GM12878 (cell line): ENCODE results near the gene BRINP3. TPM values are rescaled to one million over a fixed set of nuclear protein-coding genes. Genes with fewer than 3 reads are reported as not detected.

Experiments used
- ATAC-seq: fragments of 200-7000 bp; cut with Tn5 transposase; 3 replicates; pipeline ENCODE4 v1.9.1; 2020; ENCODE audit warnings: mild to moderate bottlenecking, moderate library complexity
- BruUV-seq: library from RNA; stranded (reverse); fragments of 400-500 nt; replicated peaks from 2 replicates; lab custom pipeline; 2021; lab: Mats Ljungman, UMichigan
- CTCF ChIA-PET: fragments of 300-600 bp; sonication (Branson Sonifier 250); formaldehyde crosslinking; extraction: SDS; loops from one replicate; lab custom pipeline; 2021; ENCODE audit warnings: inconsistent platforms; lab: Yijun Ruan, JAX
- POLR2A ChIA-PET: fragments of 350-600 bp; formaldehyde crosslinking; extraction: SDS; loops from one replicate; lab custom pipeline; 2021; ENCODE audit warnings: inconsistent platforms; lab: Charles Lee
- RAD21 ChIA-PET: fragments of 300-600 bp; sonication (Branson Sonifier 250); formaldehyde crosslinking; loops from one replicate; lab custom pipeline; 2023; ENCODE audit warnings: antibody characterized with exemption; ENCODE audit not compliant: unreplicated experiment; lab: Charles Lee
- SMC1A ChIA-PET: fragments of 300-600 bp; sonication (Branson Sonifier 250); formaldehyde crosslinking; loops from one replicate; lab custom pipeline; 2023; ENCODE audit not compliant: unreplicated experiment, uncharacterized antibody; lab: Charles Lee
- DNase-seq: peaks from one replicate; pipeline ENCODE4 v3.0.0-alpha.2; 2011; ENCODE audit warnings: low read depth, low spot score
- FAIRE-seq: peaks from 3 replicates; lab custom pipeline; 2011; peaks lifted over from hg19 to GRCh38; lab: Jason Lieb, UNC
- H2AFZ ChIP-seq: 2 replicates; pipeline ENCODE4 v1.6.0; 2011; ENCODE audit warnings: low read depth, low read length, control low read depth; ENCODE audit not compliant: control insufficient read depth
- H3K27ac ChIP-seq: 2 replicates; pipeline ENCODE4 v1.5.1; 2011; ENCODE audit warnings: control low read depth; ENCODE audit not compliant: control insufficient read depth, insufficient read depth
- H3K27me3 ChIP-seq, 2 experiments: replicated peaks in 1 of 2; 2 replicates each; pipeline versions ENCODE4 v1.6.0 to v1.6.1; 2011; ENCODE audit warnings: low read length in 1 of 2; ENCODE audit not compliant: control insufficient read depth in 2 of 2, insufficient read depth in 2 of 2
- H3K36me3 ChIP-seq, 2 experiments: 2 replicates each; pipeline ENCODE4 v1.5.1; 2011; ENCODE audit warnings: low read length in 1 of 2; ENCODE audit not compliant: control insufficient read depth in 2 of 2, insufficient read depth in 2 of 2
- H3K4me1 ChIP-seq: 2 replicates; pipeline ENCODE4 v1.6.1; 2011; ENCODE audit warnings: mild to moderate bottlenecking, low read length, moderate library complexity, mixed read lengths; ENCODE audit not compliant: control insufficient read depth, insufficient read depth
- H3K4me2 ChIP-seq: 2 replicates; pipeline ENCODE4 v1.6.0; 2011; ENCODE audit warnings: control low read depth; ENCODE audit not compliant: control insufficient read depth, insufficient read depth
- H3K4me3 ChIP-seq: fragments of 200-600 bp; sonication (generic); 2 replicates; pipeline ENCODE4 v1.5.1; 2016
- H3K79me2 ChIP-seq: 2 replicates; pipeline ENCODE4 v1.6.0; 2011; ENCODE audit warnings: low read length; ENCODE audit not compliant: control insufficient read depth, insufficient read depth
- H3K9ac ChIP-seq: 2 replicates; pipeline ENCODE4 v1.8.0; 2011; ENCODE audit warnings: low read length, control low read depth, mixed read lengths; ENCODE audit not compliant: control insufficient read depth, insufficient read depth
- H3K9me3 ChIP-seq: replicated peaks from 3 replicates; pipeline ENCODE4 v1.5.1; 2011; ENCODE audit warnings: mild to moderate bottlenecking, low read length; ENCODE audit not compliant: control insufficient read depth, insufficient read depth
- H4K20me1 ChIP-seq: 2 replicates; pipeline ENCODE4 v1.6.0; 2011; ENCODE audit not compliant: control insufficient read depth, insufficient read depth
- CBFB ChIP-seq: IDR thresholded peaks from 2 replicates; pipeline ENCODE4 v1.6.1; 2016; ENCODE audit warnings: antibody characterized with exemption, low read depth
- CBX3 ChIP-seq: fragments of 200-600 bp; sonication (generic); IDR thresholded peaks from 2 replicates; pipeline ENCODE4 v1.6.1; 2016; ENCODE audit warnings: low read depth, borderline replicate concordance
- FOXK2 ChIP-seq: fragments of 450-650 bp; IDR thresholded peaks from 2 replicates; pipeline ENCODE4 v1.6.1; 2017; ENCODE audit warnings: mild to moderate bottlenecking, moderate library complexity
- IRF3 ChIP-seq: fragments of 450-650 bp; IDR thresholded peaks from 2 replicates; pipeline ENCODE4 v1.6.1; 2014; ENCODE audit warnings: mild to moderate bottlenecking
- IRF5 ChIP-seq: fragments of 450-650 bp; IDR thresholded peaks from 2 replicates; pipeline ENCODE4 v1.6.1; 2017; ENCODE audit warnings: borderline replicate concordance
- KLF5 ChIP-seq: fragments of 450-650 bp; IDR thresholded peaks from 2 replicates; pipeline ENCODE4 v1.6.1; 2014; ENCODE audit warnings: mild to moderate bottlenecking; ENCODE audit not compliant: partially characterized antibody
- MEF2A ChIP-seq: IDR thresholded peaks from 2 replicates; pipeline ENCODE4 v1.6.1; 2011; ENCODE audit warnings: low read depth, mild to moderate bottlenecking, low read length, moderate library complexity; ENCODE audit not compliant: insufficient read depth
- MTA2 ChIP-seq: fragments of 450-650 bp; IDR thresholded peaks from 2 replicates; pipeline ENCODE4 v1.6.1; 2016; ENCODE audit warnings: low read depth, mild to moderate bottlenecking, moderate library complexity
- PBX3 ChIP-seq: IDR thresholded peaks from 2 replicates; pipeline ENCODE4 v1.6.1; 2011; ENCODE audit warnings: mild to moderate bottlenecking, low read depth, low read length, moderate library complexity; ENCODE audit not compliant: insufficient replicate concordance
- SMC3 ChIP-seq: IDR thresholded peaks from 2 replicates; pipeline ENCODE4 v1.6.1; 2011; ENCODE audit warnings: low read length, improper control_type of control experiment, borderline replicate concordance
- SRF ChIP-seq, 2 experiments: IDR thresholded peaks; 2 replicates each; pipeline ENCODE4 v1.6.1; 2011; ENCODE audit warnings: low read depth in 2 of 2, low read length in 2 of 2, mild to moderate bottlenecking in 1 of 2, moderate library complexity in 1 of 2
- TCF12 ChIP-seq: IDR thresholded peaks from 2 replicates; pipeline ENCODE4 v1.6.1; 2011; ENCODE audit warnings: low read depth, mild to moderate bottlenecking, low read length
- WRNIP1 ChIP-seq: IDR thresholded peaks from 2 replicates; pipeline ENCODE4 v1.6.1; 2011; ENCODE audit warnings: low read depth, low read length, improper control_type of control experiment, borderline replicate concordance
- WGBS: methylation state at CpG from one replicate; pipeline ENCODE4 v1.1.6; 2016; ENCODE audit warnings: low lambda C conversion rate; ENCODE audit not compliant: insufficient replicate concordance, insufficient coverage; ENCODE audit errors: missing lambda C conversion rate; 5-methylcytosine and 5-hydroxymethylcytosine counted together
- in situ Hi-C: fragments of 300-500 bp; cut with MboI; formaldehyde crosslinking; loops from 9 replicates; pipeline ENCODE4 v1.14.3; 2018; ENCODE audit warnings: mixed read lengths
- intact Hi-C: fragments of 100-400 bp; cut with micrococcal nuclease; formaldehyde crosslinking; loops from one replicate; pipeline ENCODE4 v1.14.2; 2022; ENCODE audit not compliant: unreplicated experiment
- polyA plus RNA-seq, 11 experiments: library from polyadenylated mRNA; depleted of rRNA in 4 of 11; unstranded in 6 of 11; stranded (reverse) in 5 of 11; fragments of >200 nt; fragmentation: Nextera tagmentation in 4 of 11; fragmentation: Illumina TruSeq in 1 of 11; extraction: Ambion mirVana in 4 of 11; extraction: Trizol in 1 of 11; gene quantifications; 1 replicate in 1 of 11; 2 replicates in 10 of 11; pipeline versions ENCODE4 v1.2.1 to v1.2.3, GENCODE V29; 2011 to 2016; ENCODE audit warnings: inconsistent platforms in 2 of 11, missing spikeins in 2 of 11, low read depth in 1 of 11
- total RNA-seq, 4 experiments: library from RNA; depleted of rRNA in 3 of 4; stranded (reverse); fragments of >200 nt in 3 of 4; fragmentation: Illumina TruSeq in 1 of 4; extraction: Trizol in 1 of 4; gene quantifications; 2 replicates each; pipeline versions ENCODE4 v1.2.1 to v1.2.3, GENCODE V29; 2013 to 2021

The BRINP3 gene
- total and polyA plus RNA-seq, 10 of the 15 experiments (the other 5 are each of a cell fraction or from before 2014, with no cell fraction given): under 0.01 TPM; not detected in 9

- ChIA-PET CTCF (no interaction called here), POLR2A (no interaction called here), SMC1A (no interaction called here), RAD21 (no interaction called here)
- BruUV-seq: no TSS peak
- FAIRE-seq (no peak), ATAC-seq (no peak), DNase-seq (no peak)
- no peaks in the 10 kb centered on the region for H3K27me3 ChIP-seq
- H3K36me3 ChIP-seq: no peaks in the 10 kb centered on the region
- H3K27ac ChIP-seq: no peak overlapping the region
- in situ Hi-C loops (no loop called here), intact Hi-C loops (no loop called here)
- H3K9ac ChIP-seq: no peak overlapping the region
- H2AFZ ChIP-seq: no peak overlapping the region
- WGBS: 9% methylated on average over 2 of the region's 2 CpGs
- H3K79me2 ChIP-seq: no peaks in the 10 kb centered on the region
- no peaks in the 10 kb centered on the region for H4K20me1 ChIP-seq
- H3K9me3 ChIP-seq: no peaks in the 10 kb centered on the region
- no peak for TF ChIP-seq FOXK2
- no peak overlapping the region for H3K4me2 ChIP-seq
- H3K4me3 ChIP-seq: no peak overlapping the region
- no peaks in the 10 kb centered on the region for H3K4me1 ChIP-seq
Measured at GRCh38 chr1:190226006-190226405, 251.7 kb downstream of the BRINP3 start.

- in situ Hi-C loops: no loop called here
Measured at GRCh38 chr1:190212450-190212849, 265.2 kb downstream of the BRINP3 start.

More at GRCh38 chr1:190212450-190212849, 265.2 kb downstream of the BRINP3 start:
- RAD21 ChIA-PET: no interaction called here
- no peaks in the 10 kb centered on the region for H3K36me3 ChIP-seq
- SMC1A ChIA-PET: no interaction called here
- no peak overlapping the region for H2AFZ ChIP-seq
- no peak overlapping the region for H3K9ac ChIP-seq
- H3K4me3 ChIP-seq: no peak overlapping the region
- BruUV-seq: no TSS peak
- FAIRE-seq: no peak
- no peak for DNase-seq
- no peaks in the 10 kb centered on the region for H4K20me1 ChIP-seq
- no peak overlapping the region for H3K27ac ChIP-seq
- CTCF ChIA-PET: interaction anchor here (1.0 kb wide), 1 partner anchor 8 kb away, joined by 3 read pairs; no protein-coding TSS in a partner anchor
- no peak overlapping the region for H3K4me2 ChIP-seq
- intact Hi-C loops: no loop called here
- TF ChIP-seq KLF5 (no peak), MTA2 (no peak), CBFB (no peak), SMC3 (no peak), IRF3 (no peak), SRF (IDR thresholded peaks at IDR 0.05; ENCODE audit: low read depth in 2 of 2, low read length in 2 of 2) (no peak), IRF5 (no peak), WRNIP1 (no peak), CBX3 (no peak), PBX3 (no peak), TCF12 (no peak), MEF2A (no peak)
- no peaks in the 10 kb centered on the region for H3K79me2 ChIP-seq
- ATAC-seq: no peak
- H3K9me3 ChIP-seq: no peaks in the 10 kb centered on the region
- WGBS: 19% methylated on average over 3 of the region's 3 CpGs
- no peaks in the 10 kb centered on the region for H3K4me1 ChIP-seq
- no peaks in the 10 kb centered on the region for H3K27me3 ChIP-seq
- POLR2A ChIA-PET: no interaction called here
